MCF 10A (cell line): Measurements from ENCODE around the gene MMAA. TPM values are rescaled to one million over a fixed set of nuclear protein-coding genes. Genes with fewer than 3 reads are reported as not detected.

Experiments used
- BruUV-seq: library from RNA; stranded (reverse); fragments of 400-500 nt; replicated peaks from 2 replicates; lab custom pipeline; 2021; lab: Mats Ljungman, UMichigan
- CTCF ChIA-PET: fragments of 300-600 bp; sonication (Branson Sonifier 250); formaldehyde crosslinking; extraction: SDS; loops from one replicate; lab custom pipeline; 2021; ENCODE audit warnings: antibody characterized with exemption, inconsistent platforms; lab: Yijun Ruan, JAX
- POLR2A ChIA-PET: fragments of 300-600, 350-650 bp; sonication (Branson Sonifier 250); formaldehyde crosslinking; extraction: SDS; loops from one replicate; lab custom pipeline; 2020; ENCODE audit warnings: antibody characterized with exemption, inconsistent platforms; lab: Yijun Ruan, JAX
- DNase-seq: peaks from one replicate; pipeline ENCODE4 v3.0.0-alpha.2; 2018; ENCODE audit not compliant: unreplicated experiment
- H3K27ac Mint-ChIP-seq: one replicate; pipeline ENCODE4 v1.8.0; 2022; ENCODE audit warnings: mild to moderate bottlenecking, low read depth, mixed read lengths; ENCODE audit not compliant: unreplicated experiment
- H3K27me3 Mint-ChIP-seq: one replicate; pipeline ENCODE4 v1.8.0; 2022; ENCODE audit warnings: mixed read lengths; ENCODE audit not compliant: insufficient read depth, unreplicated experiment
- H3K36me3 Mint-ChIP-seq: one replicate; pipeline ENCODE4 v1.8.0; 2022; ENCODE audit warnings: mild to moderate bottlenecking, moderate library complexity, mixed read lengths; ENCODE audit not compliant: insufficient read depth, unreplicated experiment
- H3K4me1 Mint-ChIP-seq: one replicate; pipeline ENCODE4 v1.8.0; 2022; ENCODE audit warnings: mixed read lengths; ENCODE audit not compliant: insufficient read depth, unreplicated experiment
- H3K4me3 Mint-ChIP-seq: one replicate; pipeline ENCODE4 v1.8.0; 2022; ENCODE audit warnings: mild to moderate bottlenecking, moderate library complexity, mixed read lengths; ENCODE audit not compliant: unreplicated experiment
- H3K9me3 Mint-ChIP-seq: one replicate; pipeline ENCODE4 v1.8.0; 2022; ENCODE audit warnings: mixed read lengths; ENCODE audit not compliant: unreplicated experiment
- CTCF ChIP-seq: fragments of 200-600 bp; IDR thresholded peaks from one replicate; pipeline ENCODE4 v1.8.0; 2022; ENCODE audit warnings: antibody characterized with exemption, mild to moderate bottlenecking; ENCODE audit not compliant: unreplicated experiment
- intact Hi-C: fragments of 100-400 bp; cut with micrococcal nuclease; formaldehyde crosslinking; loops from 2 replicates; pipeline ENCODE4 v1.14.1; 2022
- total RNA-seq: library from RNA; stranded (reverse); gene quantifications from 2 replicates; pipeline ENCODE4 v1.2.3, GENCODE V29; 2022

The MMAA gene
- total RNA-seq, 1 experiment from 2014 or later = 9.7 TPM

DNA sequence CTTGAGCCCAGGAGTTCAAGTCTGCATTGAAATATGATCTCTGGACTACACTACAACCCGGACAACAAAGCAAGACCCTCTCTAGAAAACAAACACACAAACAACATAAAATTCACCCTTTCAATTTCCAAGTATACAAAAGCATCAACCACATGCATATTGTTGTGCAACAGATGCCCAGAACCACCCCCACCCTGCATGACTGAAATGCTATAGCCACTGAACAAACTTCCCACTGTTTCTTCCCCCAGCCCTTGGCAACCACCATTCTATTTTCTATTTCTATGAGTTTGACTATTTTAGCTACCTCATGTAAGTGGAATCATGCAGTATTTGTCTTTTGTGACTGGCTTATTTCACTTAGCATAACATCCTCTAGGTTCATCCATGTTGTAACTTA lies 46.6 kb downstream of the MMAA start:
- H3K9me3 Mint-ChIP-seq = no peaks in the 10 kb centered on the region
- no peak for DNase-seq
- no peaks in the 10 kb centered on the region for H3K36me3 Mint-ChIP-seq
- H3K27ac Mint-ChIP-seq = no peak overlapping the region
- no peaks in the 10 kb centered on the region for H3K27me3 Mint-ChIP-seq
- no peaks in the 10 kb centered on the region for H3K4me1 Mint-ChIP-seq
- no peak for TF ChIP-seq CTCF
- ChIA-PET CTCF (interaction anchor here (0.7 kb wide), 1 partner anchor 15 kb away, joined by 3 read pairs; no protein-coding TSS in a partner anchor), POLR2A (no interaction called here)
- intact Hi-C loops = no loop called here
- no TSS peak for BruUV-seq
- H3K4me3 Mint-ChIP-seq = no peak overlapping the region

DNA sequence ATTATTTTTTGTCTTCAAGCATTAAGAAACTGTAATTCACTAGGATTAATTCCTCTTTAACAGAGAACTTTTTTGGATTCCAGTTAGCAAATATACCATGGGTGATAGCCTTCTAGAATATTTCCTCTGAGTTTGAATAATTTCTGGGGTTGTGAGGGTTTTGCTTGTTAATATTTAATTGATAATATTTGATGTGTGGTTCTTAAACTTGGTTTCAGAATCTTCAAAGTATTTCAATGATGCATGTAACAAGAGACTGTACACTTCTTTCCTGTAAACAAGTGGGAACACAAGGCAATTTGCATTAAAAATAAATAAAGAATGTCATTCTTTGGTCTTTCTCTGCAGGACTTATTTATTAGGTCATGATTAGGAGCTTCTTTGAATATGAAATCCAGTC lies 51.2 kb downstream of the MMAA start:
- no TSS peak for BruUV-seq
- CTCF ChIA-PET = interaction anchor here (0.8 kb wide), 1 partner anchor 33 kb away, joined by 3 read pairs; no protein-coding TSS in a partner anchor
- POLR2A ChIA-PET = no interaction called here
- no peaks in the 10 kb centered on the region for H3K4me1 Mint-ChIP-seq
- TF ChIP-seq CTCF = no peak
- intact Hi-C loops = no loop called here
- no peak for DNase-seq
- H3K9me3 Mint-ChIP-seq = no peaks in the 10 kb centered on the region
- no peaks in the 10 kb centered on the region for H3K27me3 Mint-ChIP-seq
- no peaks in the 10 kb centered on the region for H3K36me3 Mint-ChIP-seq
- H3K27ac Mint-ChIP-seq = no peak overlapping the region
- no peak overlapping the region for H3K4me3 Mint-ChIP-seq

DNA sequence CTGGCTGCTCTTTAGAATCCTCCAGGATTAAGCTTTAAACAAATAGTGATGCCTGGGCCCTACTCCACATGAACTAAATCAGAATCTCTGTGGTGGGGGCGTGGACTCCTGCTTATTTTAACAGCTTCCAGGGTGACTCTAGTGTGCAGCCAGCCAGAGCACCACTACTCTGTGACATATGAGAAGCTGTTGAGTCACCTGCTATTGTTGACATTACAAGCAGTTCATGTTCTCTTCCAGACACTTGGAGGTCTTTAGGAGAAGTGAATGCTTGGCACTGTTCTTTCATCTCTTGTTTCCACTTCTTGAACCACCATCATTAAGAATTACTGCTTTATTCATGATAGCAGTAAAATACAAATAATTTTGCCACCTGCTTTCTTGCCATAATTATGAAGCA lies 60.3 kb downstream of the MMAA start:
- no TSS peak for BruUV-seq
- intact Hi-C loops = no loop called here
- no peaks in the 10 kb centered on the region for H3K27me3 Mint-ChIP-seq
- no peaks in the 10 kb centered on the region for H3K36me3 Mint-ChIP-seq
- POLR2A ChIA-PET = interaction anchor here (0.9 to 1.4 kb wide), 2 partner anchors 30 to 61 kb away, joined by 3 to 5 read pairs; partner anchors contain the start of gene MMAA
- H3K9me3 Mint-ChIP-seq = no peaks in the 10 kb centered on the region
- CTCF ChIA-PET = interaction anchor here (1.0 kb wide), 1 partner anchor 63 kb away, joined by 3 read pairs; no protein-coding TSS in a partner anchor
- no peak overlapping the region for H3K4me3 Mint-ChIP-seq
- H3K27ac Mint-ChIP-seq = no peak overlapping the region
- peak; percentile 71 for DNase-seq
- no peak for TF ChIP-seq CTCF
- H3K4me1 Mint-ChIP-seq = peaks cover 11% of the 10 kb centered on the region

- Mint-ChIP-seq H3K9me3 (no peaks in the 10 kb centered on the region), H3K27me3 (no peaks in the 10 kb centered on the region), H3K36me3 (no peaks in the 10 kb centered on the region), H3K27ac (no peak within 1 kb of the TSS), H3K4me1 (peaks cover 11% of the 10 kb centered on the region), H3K4me3 (no peak within 1 kb of the TSS)
- intact Hi-C loops = no loop called here
- POLR2A ChIA-PET = interaction anchor here (1.4 to 2.0 kb wide), 2 partner anchors 54 to 61 kb away, joined by 5 to 7 read pairs; partner anchors contain the start of gene MMAA
- CTCF ChIA-PET = interaction anchor here (1.0 kb wide), 1 partner anchor 64 kb away, joined by 3 read pairs; no protein-coding TSS in a partner anchor
- BruUV-seq = no TSS peak
- no peak for TF ChIP-seq CTCF
- peak; percentile 26 for DNase-seq
Observed at GRCh38 chr4:145679991-145680455, 60.8 kb downstream of the MMAA start, which contains the start of gene C4orf51. TSS of gene C4orf51 (plus strand) at chr4:145680146. CDS start at chr4:145680204, 58 bp downstream.
